Liver (tissue), 3 donors: ENCODE measurements around the gene TMEM161B.

Source experiments
- GABPA ChIP-seq, 2 donors: IDR thresholded peaks in 1 of 2; conservative IDR thresholded peaks in 1 of 2; 2 replicates each; pipeline ENCODE4 v1.6.1; 2016; ENCODE audit warnings: antibody characterized with exemption in 2 of 2, mild to moderate bottlenecking in 1 of 2, moderate library complexity in 1 of 2
- RAD21 ChIP-seq, 2 donors: IDR thresholded peaks; 2 replicates each; pipeline ENCODE4 v1.6.1; 2016; ENCODE audit warnings: antibody characterized with exemption in 2 of 2, mild to moderate bottlenecking in 2 of 2
- TAF1 ChIP-seq: conservative IDR thresholded peaks from 2 replicates; pipeline ENCODE4 v1.6.1; 2016; ENCODE audit warnings: antibody characterized with exemption, mild to moderate bottlenecking
- TF ChIP-seq, protein P1 (sequence below): fragments of 150-350 bp; IDR thresholded peaks from 2 replicates; pipeline ENCODE4 v1.5.1; 2017; ENCODE audit warnings: improper control_type of control experiment, low read depth, low read length; ENCODE audit not compliant: missing input control
- TF ChIP-seq, protein P2 (sequence below): IDR thresholded peaks from 2 replicates; pipeline ENCODE4 v1.6.1; 2016; ENCODE audit warnings: antibody characterized with exemption, mild to moderate bottlenecking
- TF ChIP-seq, protein P3 (sequence below): IDR thresholded peaks from 2 replicates; pipeline ENCODE4 v1.6.1; 2016; ENCODE audit warnings: antibody characterized with exemption
- TF ChIP-seq, protein P4 (sequence below): IDR thresholded peaks from 2 replicates; pipeline ENCODE4 v1.6.1; 2016; ENCODE audit warnings: antibody characterized with exemption
- donor health status: healthy.
- donor health status: healthy.

DNA sequence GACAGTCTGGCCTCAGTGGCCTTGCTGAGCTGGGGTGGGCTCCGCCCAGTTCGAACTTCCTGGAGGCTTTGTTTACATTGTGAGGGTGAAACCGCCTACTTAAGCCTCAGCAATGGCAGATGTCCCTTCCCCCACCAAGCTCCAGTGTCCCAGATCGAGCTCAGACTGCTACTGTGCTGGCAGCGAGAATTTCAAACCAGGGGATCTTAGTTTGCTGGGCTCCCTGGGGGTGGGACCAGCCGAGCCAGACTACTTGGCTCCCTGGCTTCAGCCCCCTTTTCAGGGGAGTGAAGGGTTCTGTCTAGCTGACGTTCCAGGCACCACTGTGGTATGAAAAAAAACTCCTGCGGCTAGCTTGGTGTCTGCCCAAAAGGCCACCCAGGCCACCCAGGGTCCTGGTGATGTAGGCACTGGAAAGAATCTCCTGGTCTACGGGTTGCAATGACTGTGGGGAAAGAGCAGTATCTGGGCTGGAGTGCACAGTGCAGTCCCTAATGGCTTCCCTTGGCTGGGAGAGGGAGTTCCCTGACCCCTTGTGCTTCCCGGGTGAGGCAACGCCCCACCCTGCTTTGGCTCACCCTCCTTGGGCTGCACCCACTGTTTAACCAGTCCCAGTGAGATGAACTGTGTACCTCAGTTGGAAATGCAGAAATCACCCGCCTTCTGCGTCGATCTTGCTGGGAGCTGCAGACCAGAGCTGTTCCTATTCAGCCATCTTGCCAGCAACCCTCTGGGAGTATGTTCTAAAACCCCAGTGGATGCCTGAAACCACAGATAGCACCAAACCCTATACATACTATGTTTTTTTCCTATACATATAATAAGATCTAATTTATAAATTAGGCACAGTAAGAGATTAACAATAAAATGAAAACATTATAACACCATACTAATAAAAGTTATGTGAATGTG lies 95.5 kb downstream of the TMEM161B start:
- TF ChIP-seq RAD21 (IDR thresholded peaks at IDR 0.05) (no peak), TAF1 (no peak), GABPA (IDR thresholded peaks at IDR 0.05 in 1 of 2, conservative IDR thresholded peaks at IDR 0.05 in 1 of 2) (no peak)
- TF ChIP-seq, protein P1, sequence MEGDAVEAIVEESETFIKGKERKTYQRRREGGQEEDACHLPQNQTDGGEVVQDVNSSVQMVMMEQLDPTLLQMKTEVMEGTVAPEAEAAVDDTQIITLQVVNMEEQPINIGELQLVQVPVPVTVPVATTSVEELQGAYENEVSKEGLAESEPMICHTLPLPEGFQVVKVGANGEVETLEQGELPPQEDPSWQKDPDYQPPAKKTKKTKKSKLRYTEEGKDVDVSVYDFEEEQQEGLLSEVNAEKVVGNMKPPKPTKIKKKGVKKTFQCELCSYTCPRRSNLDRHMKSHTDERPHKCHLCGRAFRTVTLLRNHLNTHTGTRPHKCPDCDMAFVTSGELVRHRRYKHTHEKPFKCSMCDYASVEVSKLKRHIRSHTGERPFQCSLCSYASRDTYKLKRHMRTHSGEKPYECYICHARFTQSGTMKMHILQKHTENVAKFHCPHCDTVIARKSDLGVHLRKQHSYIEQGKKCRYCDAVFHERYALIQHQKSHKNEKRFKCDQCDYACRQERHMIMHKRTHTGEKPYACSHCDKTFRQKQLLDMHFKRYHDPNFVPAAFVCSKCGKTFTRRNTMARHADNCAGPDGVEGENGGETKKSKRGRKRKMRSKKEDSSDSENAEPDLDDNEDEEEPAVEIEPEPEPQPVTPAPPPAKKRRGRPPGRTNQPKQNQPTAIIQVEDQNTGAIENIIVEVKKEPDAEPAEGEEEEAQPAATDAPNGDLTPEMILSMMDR = no peak
- TF ChIP-seq, protein P2, sequence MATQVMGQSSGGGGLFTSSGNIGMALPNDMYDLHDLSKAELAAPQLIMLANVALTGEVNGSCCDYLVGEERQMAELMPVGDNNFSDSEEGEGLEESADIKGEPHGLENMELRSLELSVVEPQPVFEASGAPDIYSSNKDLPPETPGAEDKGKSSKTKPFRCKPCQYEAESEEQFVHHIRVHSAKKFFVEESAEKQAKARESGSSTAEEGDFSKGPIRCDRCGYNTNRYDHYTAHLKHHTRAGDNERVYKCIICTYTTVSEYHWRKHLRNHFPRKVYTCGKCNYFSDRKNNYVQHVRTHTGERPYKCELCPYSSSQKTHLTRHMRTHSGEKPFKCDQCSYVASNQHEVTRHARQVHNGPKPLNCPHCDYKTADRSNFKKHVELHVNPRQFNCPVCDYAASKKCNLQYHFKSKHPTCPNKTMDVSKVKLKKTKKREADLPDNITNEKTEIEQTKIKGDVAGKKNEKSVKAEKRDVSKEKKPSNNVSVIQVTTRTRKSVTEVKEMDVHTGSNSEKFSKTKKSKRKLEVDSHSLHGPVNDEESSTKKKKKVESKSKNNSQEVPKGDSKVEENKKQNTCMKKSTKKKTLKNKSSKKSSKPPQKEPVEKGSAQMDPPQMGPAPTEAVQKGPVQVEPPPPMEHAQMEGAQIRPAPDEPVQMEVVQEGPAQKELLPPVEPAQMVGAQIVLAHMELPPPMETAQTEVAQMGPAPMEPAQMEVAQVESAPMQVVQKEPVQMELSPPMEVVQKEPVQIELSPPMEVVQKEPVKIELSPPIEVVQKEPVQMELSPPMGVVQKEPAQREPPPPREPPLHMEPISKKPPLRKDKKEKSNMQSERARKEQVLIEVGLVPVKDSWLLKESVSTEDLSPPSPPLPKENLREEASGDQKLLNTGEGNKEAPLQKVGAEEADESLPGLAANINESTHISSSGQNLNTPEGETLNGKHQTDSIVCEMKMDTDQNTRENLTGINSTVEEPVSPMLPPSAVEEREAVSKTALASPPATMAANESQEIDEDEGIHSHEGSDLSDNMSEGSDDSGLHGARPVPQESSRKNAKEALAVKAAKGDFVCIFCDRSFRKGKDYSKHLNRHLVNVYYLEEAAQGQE = no peak
- TF ChIP-seq, protein P3, sequence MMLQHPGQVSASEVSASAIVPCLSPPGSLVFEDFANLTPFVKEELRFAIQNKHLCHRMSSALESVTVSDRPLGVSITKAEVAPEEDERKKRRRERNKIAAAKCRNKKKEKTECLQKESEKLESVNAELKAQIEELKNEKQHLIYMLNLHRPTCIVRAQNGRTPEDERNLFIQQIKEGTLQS = no peak
- TF ChIP-seq, protein P4, sequence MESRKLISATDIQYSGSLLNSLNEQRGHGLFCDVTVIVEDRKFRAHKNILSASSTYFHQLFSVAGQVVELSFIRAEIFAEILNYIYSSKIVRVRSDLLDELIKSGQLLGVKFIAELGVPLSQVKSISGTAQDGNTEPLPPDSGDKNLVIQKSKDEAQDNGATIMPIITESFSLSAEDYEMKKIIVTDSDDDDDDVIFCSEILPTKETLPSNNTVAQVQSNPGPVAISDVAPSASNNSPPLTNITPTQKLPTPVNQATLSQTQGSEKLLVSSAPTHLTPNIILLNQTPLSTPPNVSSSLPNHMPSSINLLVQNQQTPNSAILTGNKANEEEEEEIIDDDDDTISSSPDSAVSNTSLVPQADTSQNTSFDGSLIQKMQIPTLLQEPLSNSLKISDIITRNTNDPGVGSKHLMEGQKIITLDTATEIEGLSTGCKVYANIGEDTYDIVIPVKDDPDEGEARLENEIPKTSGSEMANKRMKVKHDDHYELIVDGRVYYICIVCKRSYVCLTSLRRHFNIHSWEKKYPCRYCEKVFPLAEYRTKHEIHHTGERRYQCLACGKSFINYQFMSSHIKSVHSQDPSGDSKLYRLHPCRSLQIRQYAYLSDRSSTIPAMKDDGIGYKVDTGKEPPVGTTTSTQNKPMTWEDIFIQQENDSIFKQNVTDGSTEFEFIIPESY = no peak
